Uterus (tissue), 4 donors: ENCODE measurements around the gene PLCG1. TPM values are rescaled to one million over a fixed set of nuclear protein-coding genes. Genes with fewer than 3 reads are reported as not detected.

Source experiments
- DNase-seq, 2 donors: peaks; one replicate each; pipeline ENCODE4 v3.0.0-alpha.2; 2019 to 2020
- H3K27ac ChIP-seq, 2 donors: fragments of 200-600 bp; sonication (generic); 1 replicate in 1 of 2; 2 replicates in 1 of 2; pipeline ENCODE4 v1.5.1; 2016 to 2018
- H3K27me3 ChIP-seq, 2 donors: fragments of 200-600 bp; sonication (generic); one replicate each; pipeline ENCODE4 v1.5.1; 2018 to 2019; ENCODE audit warnings: control low read depth in 1 of 2
- H3K36me3 ChIP-seq, 2 donors: fragments of 200-600 bp; sonication (generic); one replicate each; pipeline ENCODE4 v1.5.1; 2019; ENCODE audit warnings: control low read depth in 1 of 2
- H3K4me1 ChIP-seq, 2 donors: fragments of 200-600 bp; sonication (generic); one replicate each; pipeline ENCODE4 v1.5.1; 2018 to 2019; ENCODE audit warnings: control low read depth in 1 of 2
- H3K4me3 ChIP-seq, 2 donors: fragments of 200-600 bp; sonication (generic); 1 replicate in 1 of 2; 2 replicates in 1 of 2; pipeline ENCODE4 v1.5.1; 2018 to 2019; ENCODE audit warnings: mild to moderate bottlenecking in 1 of 2
- H3K9me3 ChIP-seq, 2 donors: fragments of 200-600 bp; sonication (generic); one replicate each; pipeline ENCODE4 v1.5.1; 2019; ENCODE audit warnings: control low read depth in 1 of 2
- CTCF ChIP-seq, 4 experiments: fragments of 200-600 bp in 2 of 4; fragments of 450-650 bp in 2 of 4; sonication (generic) in 2 of 4; IDR thresholded peaks; one replicate each; pipeline ENCODE4 v1.5.1; 2016 to 2019; ENCODE audit warnings: antibody characterized with exemption in 4 of 4, mild to moderate bottlenecking in 2 of 4, moderate library complexity in 1 of 4
- POLR2A ChIP-seq, 2 donors: fragments of 450-650 bp; IDR thresholded peaks; one replicate each; pipeline ENCODE4 v1.6.1; 2016; ENCODE audit warnings: antibody characterized with exemption in 2 of 2, mild to moderate bottlenecking in 1 of 2, moderate library complexity in 1 of 2
- intact Hi-C: fragments of 100-400 bp; cut with DNase I; formaldehyde crosslinking; loops from one replicate; pipeline ENCODE4 v1.15.1; 2023; ENCODE audit warnings: low total_unique reads
- total RNA-seq, 4 donors: library from RNA; depleted of rRNA in 3 of 4; stranded (reverse); fragments of >200 nt in 3 of 4; gene quantifications; one replicate each; pipeline versions ENCODE4 v1.1.0 to v1.2.4, GENCODE V29; 2014 to 2023
- donor health status: DM: yes; HTN: yes; CAD: no.

The PLCG1 gene
- total RNA-seq, 4 donors from 2014 or later, result 38.8 to 180 (median 138) TPM

- peaks cover 0 to 7% of the 10 kb centered on the region in 2 donors for H3K9me3 ChIP-seq
- intact Hi-C loops, result no loop called here
- DNase-seq, result no peak
- no peak overlapping the region for H3K4me3 ChIP-seq
- no peaks in the 10 kb centered on the region for H3K36me3 ChIP-seq
- H3K27me3 ChIP-seq, result no peaks in the 10 kb centered on the region
- H3K27ac ChIP-seq, result no peak overlapping the region
- no peak for TF ChIP-seq CTCF (IDR thresholded peaks at IDR 0.05)
- TF ChIP-seq POLR2A (IDR thresholded peaks at IDR 0.05), result no peak
- H3K4me1 ChIP-seq, result no peaks in the 10 kb centered on the region
Observed at GRCh38 chr20:41203660-41204059, 66.3 kb downstream of the PLCG1 start.

- Histone ChIP-seq H3K27ac (no peak overlapping the region), H3K27me3 (no peaks in the 10 kb centered on the region), H3K4me3 (no peak overlapping the region), H3K9me3 (no peaks in the 10 kb centered on the region), H3K36me3 (no peaks in the 10 kb centered on the region), H3K4me1 (no peaks in the 10 kb centered on the region)
- TF ChIP-seq CTCF (IDR thresholded peaks at IDR 0.05), result no peak
- TF ChIP-seq POLR2A (IDR thresholded peaks at IDR 0.05), result no peak
- intact Hi-C loops, result no loop called here
- no peak for DNase-seq
Observed at GRCh38 chr20:41204304-41205265, 67.2 kb downstream of the PLCG1 start.

- Histone ChIP-seq H3K4me1 (no peaks in the 10 kb centered on the region), H3K4me3 (no peak overlapping the region), H3K27me3 (no peaks in the 10 kb centered on the region), H3K36me3 (no peaks in the 10 kb centered on the region), H3K9me3 (no peaks in the 10 kb centered on the region), H3K27ac (no peak overlapping the region)
- no peak for TF ChIP-seq POLR2A (IDR thresholded peaks at IDR 0.05)
- no peak for TF ChIP-seq CTCF (IDR thresholded peaks at IDR 0.05)
- no peak for DNase-seq
- intact Hi-C loops, result no loop called here
Observed at GRCh38 chr20:41205313-41205712, 68.0 kb downstream of the PLCG1 start.

- H3K36me3 ChIP-seq, result no peaks in the 10 kb centered on the region
- H3K27me3 ChIP-seq, result no peaks in the 10 kb centered on the region
- H3K4me1 ChIP-seq, result no peaks in the 10 kb centered on the region
- no peak for DNase-seq
- H3K9me3 ChIP-seq, result no peaks in the 10 kb centered on the region
- no peak overlapping the region for H3K27ac ChIP-seq
- intact Hi-C loops, result no loop called here
- TF ChIP-seq CTCF (IDR thresholded peaks at IDR 0.05) (no peak), POLR2A (IDR thresholded peaks at IDR 0.05) (no peak)
- no peak overlapping the region for H3K4me3 ChIP-seq
Observed at GRCh38 chr20:41213150-41213820, 75.9 kb downstream of the PLCG1 start.

GRCh38 chr20:41214202-41214601 lies 76.9 kb downstream of the PLCG1 start:
- no peak for DNase-seq
- H3K4me3 ChIP-seq, result no peak overlapping the region
- H3K27me3 ChIP-seq, result no peaks in the 10 kb centered on the region
- H3K36me3 ChIP-seq, result no peaks in the 10 kb centered on the region
- H3K4me1 ChIP-seq, result no peaks in the 10 kb centered on the region
- no peaks in the 10 kb centered on the region for H3K9me3 ChIP-seq
- TF ChIP-seq CTCF (IDR thresholded peaks at IDR 0.05) (no peak), POLR2A (IDR thresholded peaks at IDR 0.05) (no peak)
- intact Hi-C loops, result no loop called here
- no peak overlapping the region for H3K27ac ChIP-seq
